ENCODE measurements around the gene GPRIN3. TPM values are rescaled to one million over a fixed set of nuclear protein-coding genes. Genes with fewer than 3 reads are reported as not detected.

The GPRIN3 gene
- total RNA-seq, 1 donor: under 0.01 TPM

- Histone ChIP-seq H3K79me2 (ENCODE audit: insufficient read depth, low read length) (no peaks in the 10 kb centered on the region), H3K4me2 (ENCODE audit: insufficient read depth, low read length) (peak overlapping the region; percentile 68), H3K27ac (ENCODE audit: low read depth, low read length) (no peak overlapping the region), H3K9me3 (ENCODE audit: low read depth, low read length) (no peaks in the 10 kb centered on the region), H3K4me1 (ENCODE audit: insufficient read depth, low read length) (no peaks in the 10 kb centered on the region), H3K36me3 (ENCODE audit: insufficient read depth, low read length) (no peaks in the 10 kb centered on the region), H3K27me3 (ENCODE audit: insufficient read depth, low read length) (peaks cover 22% of the 10 kb centered on the region), H4K20me1 (ENCODE audit: insufficient read depth, low read length) (no peaks in the 10 kb centered on the region), H3K4me3 (ENCODE audit: insufficient read depth, low read length) (peak overlapping the region; percentile 41), H2AFZ (ENCODE audit: low read length) (no peak overlapping the region)
- no peak for DNase-seq (ENCODE audit: insufficient read length, low spot score, missing footprints)
- no peak for TF ChIP-seq CTCF (IDR thresholded peaks at IDR 0.05; ENCODE audit: extremely low read depth, low read depth, low read length)
Observed at GRCh38 chr4:89298788-89299152, 8.8 kb downstream of the GPRIN3 start.

GRCh38 chr4:89298155-89298554 lies 9.4 kb downstream of the GPRIN3 start:
- no peaks in the 10 kb centered on the region for H3K79me2 ChIP-seq (ENCODE audit: insufficient read depth, low read length)
- no peaks in the 10 kb centered on the region for H4K20me1 ChIP-seq (ENCODE audit: insufficient read depth, low read length)
- TF ChIP-seq CTCF (IDR thresholded peaks at IDR 0.05; ENCODE audit: extremely low read depth, low read depth, low read length): no peak
- no peaks in the 10 kb centered on the region for H3K4me1 ChIP-seq (ENCODE audit: insufficient read depth, low read length)
- H3K27me3 ChIP-seq (ENCODE audit: insufficient read depth, low read length): peaks cover 27% of the 10 kb centered on the region
- no peak overlapping the region for H3K27ac ChIP-seq (ENCODE audit: low read depth, low read length)
- no peak for DNase-seq (ENCODE audit: insufficient read length, low spot score, missing footprints)
- no peaks in the 10 kb centered on the region for H3K36me3 ChIP-seq (ENCODE audit: insufficient read depth, low read length)
- no peak overlapping the region for H3K4me3 ChIP-seq (ENCODE audit: insufficient read depth, low read length)
- H3K9me3 ChIP-seq (ENCODE audit: low read depth, low read length): no peaks in the 10 kb centered on the region
- H3K4me2 ChIP-seq (ENCODE audit: insufficient read depth, low read length): no peak overlapping the region
- no peak overlapping the region for H2AFZ ChIP-seq (ENCODE audit: low read length)

- Histone ChIP-seq H3K9me3 (ENCODE audit: low read depth, low read length) (no peaks in the 10 kb centered on the region), H3K4me2 (ENCODE audit: insufficient read depth, low read length) (no peak overlapping the region), H3K36me3 (ENCODE audit: insufficient read depth, low read length) (no peaks in the 10 kb centered on the region), H3K4me1 (ENCODE audit: insufficient read depth, low read length) (no peaks in the 10 kb centered on the region), H2AFZ (ENCODE audit: low read length) (no peak overlapping the region), H3K79me2 (ENCODE audit: insufficient read depth, low read length) (no peaks in the 10 kb centered on the region), H4K20me1 (ENCODE audit: insufficient read depth, low read length) (no peaks in the 10 kb centered on the region), H3K4me3 (ENCODE audit: insufficient read depth, low read length) (no peak overlapping the region), H3K27ac (ENCODE audit: low read depth, low read length) (no peak overlapping the region), H3K27me3 (ENCODE audit: insufficient read depth, low read length) (peaks cover 25% of the 10 kb centered on the region)
- DNase-seq (ENCODE audit: insufficient read length, low spot score, missing footprints): no peak
- no peak for TF ChIP-seq CTCF (IDR thresholded peaks at IDR 0.05; ENCODE audit: extremely low read depth, low read depth, low read length)
Observed at GRCh38 chr4:89296896-89297295, 10.7 kb downstream of the GPRIN3 start.

- H3K4me1 ChIP-seq (ENCODE audit: insufficient read depth, low read length): no peaks in the 10 kb centered on the region
- H3K9me3 ChIP-seq (ENCODE audit: low read depth, low read length): no peaks in the 10 kb centered on the region
- no peaks in the 10 kb centered on the region for H3K79me2 ChIP-seq (ENCODE audit: insufficient read depth, low read length)
- no peak overlapping the region for H3K27ac ChIP-seq (ENCODE audit: low read depth, low read length)
- H2AFZ ChIP-seq (ENCODE audit: low read length): no peak overlapping the region
- no peaks in the 10 kb centered on the region for H3K36me3 ChIP-seq (ENCODE audit: insufficient read depth, low read length)
- H4K20me1 ChIP-seq (ENCODE audit: insufficient read depth, low read length): no peaks in the 10 kb centered on the region
- no peak for DNase-seq (ENCODE audit: insufficient read length, low spot score, missing footprints)
- H3K4me3 ChIP-seq (ENCODE audit: insufficient read depth, low read length): no peak overlapping the region
- TF ChIP-seq CTCF (IDR thresholded peaks at IDR 0.05; ENCODE audit: extremely low read depth, low read depth, low read length): no peak
- no peak overlapping the region for H3K4me2 ChIP-seq (ENCODE audit: insufficient read depth, low read length)
- H3K27me3 ChIP-seq (ENCODE audit: insufficient read depth, low read length): peaks cover 23% of the 10 kb centered on the region
Observed at GRCh38 chr4:89296399-89296798, 11.2 kb downstream of the GPRIN3 start.

Measured in osteoblast (primary cell).